Measurements from ENCODE around the gene GCHFR. TPM values are rescaled to one million over a fixed set of nuclear protein-coding genes. Genes with fewer than 3 reads are reported as not detected.
A peak's percentile ranks its signal among the peaks of the same experiment; 100 is the strongest.

The GCHFR gene
- total RNA-seq: 57.0 TPM
- 33.7 TPM for polyA plus RNA-seq
- long read RNA-seq, donor 1, partial matches to known transcripts: 0 of 1 reads
- long read RNA-seq, donor 1, other reads (novel, unspliced or antisense): 0 of 1 reads
- long read RNA-seq, donor 2: 0 reads
- long read RNA-seq, donor 3, transcript GCHFR-201 (3 exons, 777 nt): major isoform, 73 of 77 reads
- long read RNA-seq, donor 3, partial matches to known transcripts: 0 of 77 reads
- long read RNA-seq, donor 3, other reads (novel, unspliced or antisense): 0 of 77 reads
- long read RNA-seq, donor 4, transcript GCHFR-201 (3 exons, 777 nt): major isoform, 25 of 33 reads
- long read RNA-seq, donor 4, partial matches to known transcripts: 6 of 33 reads
- long read RNA-seq, donor 4, other reads (novel, unspliced or antisense): 0 of 33 reads
- long read RNA-seq, donor 5, transcript GCHFR-202 (2 exons, 785 nt): minor isoform, 5 of 95 reads
- long read RNA-seq, donor 5, transcript GCHFR-201 (3 exons, 777 nt): major isoform, 76 of 95 reads
- long read RNA-seq, donor 5, partial matches to known transcripts: 12 of 95 reads
- long read RNA-seq, donor 5, other reads (novel, unspliced or antisense): 0 of 95 reads
- long read RNA-seq, donor 6, transcript GCHFR-201 (3 exons, 777 nt): major isoform, 32 of 32 reads
- long read RNA-seq, donor 6, partial matches to known transcripts: 0 of 32 reads
- long read RNA-seq, donor 6, other reads (novel, unspliced or antisense): 0 of 32 reads
- long read RNA-seq, donor 7, transcript GCHFR-201 (3 exons, 777 nt): major isoform, 30 of 30 reads
- long read RNA-seq, donor 7, partial matches to known transcripts: 0 of 30 reads
- long read RNA-seq, donor 7, other reads (novel, unspliced or antisense): 0 of 30 reads
- long read RNA-seq, donor 8, transcript GCHFR-201 (3 exons, 777 nt): major isoform, 16 of 16 reads
- long read RNA-seq, donor 8, partial matches to known transcripts: 0 of 16 reads
- long read RNA-seq, donor 8, other reads (novel, unspliced or antisense): 0 of 16 reads
- long read RNA-seq, donor 9, transcript GCHFR-201 (3 exons, 777 nt): major isoform, 24 of 27 reads
- long read RNA-seq, donor 9, partial matches to known transcripts: 0 of 27 reads
- long read RNA-seq, donor 9, other reads (novel, unspliced or antisense): 0 of 27 reads
- long read RNA-seq, donor 10, transcript GCHFR-201 (3 exons, 777 nt): major isoform, 34 of 35 reads
- long read RNA-seq, donor 10, partial matches to known transcripts: 0 of 35 reads
- long read RNA-seq, donor 10, other reads (novel, unspliced or antisense): 0 of 35 reads

- Histone ChIP-seq H3K9me3 (ENCODE audit: control insufficient read depth in 2 of 2, insufficient read depth in 1 of 2, low read length in 1 of 2) (no peaks in the 10 kb centered on the region), H3K27ac (ENCODE audit: low read depth in 1 of 2, low read length in 1 of 2) (peak within 1 kb of the TSS; percentile 81 to 88), H3K27me3 (ENCODE audit: control insufficient read depth in 2 of 2, insufficient read depth in 1 of 2, low read length in 1 of 2) (no peaks in the 10 kb centered on the region), H3K36me3 (ENCODE audit: control insufficient read depth in 2 of 2, insufficient read depth in 2 of 2, low read length in 1 of 2) (peaks cover 16 to 19% of the 10 kb centered on the region in 2 donors), H3K4me1 (ENCODE audit: control insufficient read depth in 2 of 2, insufficient read depth in 2 of 2, low read length in 2 of 2) (peaks cover 27 to 55% of the 10 kb centered on the region in 2 donors), H3K4me3 (ENCODE audit: low read length in 2 of 2) (peak within 1 kb of the TSS; percentile 65 to 70)
- peak in 4 of 9 donors; percentile 34 to 74 (median 54) for DNase-seq (ENCODE audit: low read depth in 6 of 9, low spot score in 9 of 9)
- WGBS: 3% methylated on average over 75 of the region's 75 CpGs
These were observed at the start of gene GCHFR for GRCh38 chr15:40763801-40764628. TSS of gene GCHFR (plus strand) at chr15:40764068. CDS start at chr15:40764181, 113 bp downstream.

DNA sequence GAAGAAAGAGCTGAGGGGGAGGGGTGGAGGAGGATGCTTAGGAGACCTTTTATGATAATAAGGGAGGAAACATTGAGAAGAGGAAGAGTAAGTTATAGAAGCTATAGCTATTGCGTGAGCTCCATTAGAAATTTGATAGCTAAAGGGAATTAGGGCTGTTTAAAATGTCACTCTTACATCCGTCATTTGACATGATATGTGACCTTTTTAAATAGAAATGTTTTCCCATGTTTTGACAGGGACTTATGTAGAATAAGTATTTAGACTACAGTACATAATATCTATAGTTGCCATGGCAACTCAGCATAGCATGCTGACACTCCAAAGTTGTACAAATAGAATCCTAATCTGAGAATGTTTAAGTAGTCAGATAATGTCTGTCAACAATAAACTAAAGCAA lies 49.7 kb upstream of the GCHFR start:
- Histone ChIP-seq H3K36me3 (ENCODE audit: control insufficient read depth in 2 of 2, insufficient read depth in 2 of 2, low read length in 1 of 2) (peaks cover 10 to 47% of the 10 kb centered on the region in 2 donors), H3K4me3 (ENCODE audit: low read length in 2 of 2) (no peak overlapping the region), H3K4me1 (ENCODE audit: control insufficient read depth in 2 of 2, insufficient read depth in 2 of 2, low read length in 2 of 2) (no peaks in the 10 kb centered on the region), H3K27me3 (ENCODE audit: control insufficient read depth in 2 of 2, insufficient read depth in 1 of 2, low read length in 1 of 2) (no peaks in the 10 kb centered on the region), H3K27ac (ENCODE audit: low read depth in 1 of 2, low read length in 1 of 2) (no peak overlapping the region), H3K9me3 (ENCODE audit: control insufficient read depth in 2 of 2, insufficient read depth in 1 of 2, low read length in 1 of 2) (no peaks in the 10 kb centered on the region)
- WGBS: 71% methylated on average over 2 of the region's 2 CpGs
- DNase-seq (ENCODE audit: low read depth in 6 of 9, low spot score in 9 of 9): no peak

GRCh38 chr15:40716165-40716564 lies 47.7 kb upstream of the GCHFR start:
- peaks cover 10 to 46% of the 10 kb centered on the region in 2 donors for H3K36me3 ChIP-seq (ENCODE audit: control insufficient read depth in 2 of 2, insufficient read depth in 2 of 2, low read length in 1 of 2)
- H3K27me3 ChIP-seq (ENCODE audit: control insufficient read depth in 2 of 2, insufficient read depth in 1 of 2, low read length in 1 of 2): no peaks in the 10 kb centered on the region
- H3K27ac ChIP-seq (ENCODE audit: low read depth in 1 of 2, low read length in 1 of 2): no peak overlapping the region
- no peak for DNase-seq (ENCODE audit: low read depth in 6 of 9, low spot score in 9 of 9)
- no peaks in the 10 kb centered on the region for H3K9me3 ChIP-seq (ENCODE audit: control insufficient read depth in 2 of 2, insufficient read depth in 1 of 2, low read length in 1 of 2)
- 97% methylated on average over 6 of the region's 6 CpGs for WGBS
- H3K4me1 ChIP-seq (ENCODE audit: control insufficient read depth in 2 of 2, insufficient read depth in 2 of 2, low read length in 2 of 2): no peaks in the 10 kb centered on the region
- no peak overlapping the region for H3K4me3 ChIP-seq (ENCODE audit: low read length in 2 of 2)

GRCh38 chr15:40721701-40722100 lies 42.2 kb upstream of the GCHFR start:
- peaks cover 6 to 39% of the 10 kb centered on the region in 2 donors for H3K36me3 ChIP-seq (ENCODE audit: control insufficient read depth in 2 of 2, insufficient read depth in 2 of 2, low read length in 1 of 2)
- 94% methylated on average over 1 of the region's 1 CpG for WGBS
- no peaks in the 10 kb centered on the region for H3K4me1 ChIP-seq (ENCODE audit: control insufficient read depth in 2 of 2, insufficient read depth in 2 of 2, low read length in 2 of 2)
- DNase-seq (ENCODE audit: low read depth in 6 of 9, low spot score in 9 of 9): no peak
- H3K4me3 ChIP-seq (ENCODE audit: low read length in 2 of 2): no peak overlapping the region
- H3K9me3 ChIP-seq (ENCODE audit: control insufficient read depth in 2 of 2, insufficient read depth in 1 of 2, low read length in 1 of 2): no peaks in the 10 kb centered on the region
- no peak overlapping the region for H3K27ac ChIP-seq (ENCODE audit: low read depth in 1 of 2, low read length in 1 of 2)
- H3K27me3 ChIP-seq (ENCODE audit: control insufficient read depth in 2 of 2, insufficient read depth in 1 of 2, low read length in 1 of 2): no peaks in the 10 kb centered on the region

- H3K27me3 ChIP-seq (ENCODE audit: control insufficient read depth in 2 of 2, insufficient read depth in 1 of 2, low read length in 1 of 2): no peaks in the 10 kb centered on the region
- no peak overlapping the region for H3K27ac ChIP-seq (ENCODE audit: low read depth in 1 of 2, low read length in 1 of 2)
- DNase-seq (ENCODE audit: low read depth in 6 of 9, low spot score in 9 of 9): no peak
These were observed 41.5 kb upstream of the GCHFR start for GRCh38 chr15:40722354-40722753.

GRCh38 chr15:40722934-40723333 lies 40.9 kb upstream of the GCHFR start:
- H3K27me3 ChIP-seq (ENCODE audit: control insufficient read depth in 2 of 2, insufficient read depth in 1 of 2, low read length in 1 of 2): no peaks in the 10 kb centered on the region
- no peaks in the 10 kb centered on the region for H3K9me3 ChIP-seq (ENCODE audit: control insufficient read depth in 2 of 2, insufficient read depth in 1 of 2, low read length in 1 of 2)
- no peak for DNase-seq (ENCODE audit: low read depth in 6 of 9, low spot score in 9 of 9)
- no peaks in the 10 kb centered on the region for H3K4me1 ChIP-seq (ENCODE audit: control insufficient read depth in 2 of 2, insufficient read depth in 2 of 2, low read length in 2 of 2)
- no peak overlapping the region for H3K4me3 ChIP-seq (ENCODE audit: low read length in 2 of 2)
- H3K27ac ChIP-seq (ENCODE audit: low read depth in 1 of 2, low read length in 1 of 2): no peak overlapping the region
- 95% methylated on average over 2 of the region's 2 CpGs for WGBS
- peaks cover 5 to 37% of the 10 kb centered on the region in 2 donors for H3K36me3 ChIP-seq (ENCODE audit: control insufficient read depth in 2 of 2, insufficient read depth in 2 of 2, low read length in 1 of 2)

More at GRCh38 chr15:40722354-40722753, 41.5 kb upstream of the GCHFR start:
- WGBS: 98% methylated on average over 4 of the region's 4 CpGs
- no peaks in the 10 kb centered on the region for H3K4me1 ChIP-seq (ENCODE audit: control insufficient read depth in 2 of 2, insufficient read depth in 2 of 2, low read length in 2 of 2)
- peaks cover 6 to 37% of the 10 kb centered on the region in 2 donors for H3K36me3 ChIP-seq (ENCODE audit: control insufficient read depth in 2 of 2, insufficient read depth in 2 of 2, low read length in 1 of 2)
- no peaks in the 10 kb centered on the region for H3K9me3 ChIP-seq (ENCODE audit: control insufficient read depth in 2 of 2, insufficient read depth in 1 of 2, low read length in 1 of 2)
- no peak overlapping the region for H3K4me3 ChIP-seq (ENCODE audit: low read length in 2 of 2)

DNA sequence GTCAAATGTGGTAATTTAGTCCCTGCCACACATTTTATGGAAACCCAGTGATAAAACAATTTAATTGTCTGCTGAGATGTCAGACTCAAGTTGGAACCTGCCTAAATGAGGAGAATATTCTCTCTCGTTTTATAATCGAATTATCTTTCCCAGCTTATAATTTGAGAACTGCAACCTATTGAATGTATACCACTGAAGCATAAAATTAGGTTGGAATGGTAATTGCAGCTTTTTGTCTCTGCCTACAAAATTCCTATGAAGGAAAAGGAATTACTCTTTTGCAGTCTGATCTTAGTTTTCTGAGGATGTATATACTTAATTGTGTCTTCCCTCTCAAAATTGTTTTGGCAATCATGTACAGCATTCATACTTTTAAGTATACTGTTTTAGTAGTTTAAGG lies 39.9 kb upstream of the GCHFR start:
- Histone ChIP-seq H3K9me3 (ENCODE audit: control insufficient read depth in 2 of 2, insufficient read depth in 1 of 2, low read length in 1 of 2) (no peaks in the 10 kb centered on the region), H3K36me3 (ENCODE audit: control insufficient read depth in 2 of 2, insufficient read depth in 2 of 2, low read length in 1 of 2) (peaks cover under 1 to 40% of the 10 kb centered on the region in 2 donors), H3K27me3 (ENCODE audit: control insufficient read depth in 2 of 2, insufficient read depth in 1 of 2, low read length in 1 of 2) (no peaks in the 10 kb centered on the region), H3K27ac (ENCODE audit: low read depth in 1 of 2, low read length in 1 of 2) (no peak overlapping the region), H3K4me1 (ENCODE audit: control insufficient read depth in 2 of 2, insufficient read depth in 2 of 2, low read length in 2 of 2) (no peaks in the 10 kb centered on the region), H3K4me3 (ENCODE audit: low read length in 2 of 2) (no peak overlapping the region)
- 96% methylated on average over 2 of the region's 2 CpGs for WGBS
- no peak for DNase-seq (ENCODE audit: low read depth in 6 of 9, low spot score in 9 of 9)

DNA sequence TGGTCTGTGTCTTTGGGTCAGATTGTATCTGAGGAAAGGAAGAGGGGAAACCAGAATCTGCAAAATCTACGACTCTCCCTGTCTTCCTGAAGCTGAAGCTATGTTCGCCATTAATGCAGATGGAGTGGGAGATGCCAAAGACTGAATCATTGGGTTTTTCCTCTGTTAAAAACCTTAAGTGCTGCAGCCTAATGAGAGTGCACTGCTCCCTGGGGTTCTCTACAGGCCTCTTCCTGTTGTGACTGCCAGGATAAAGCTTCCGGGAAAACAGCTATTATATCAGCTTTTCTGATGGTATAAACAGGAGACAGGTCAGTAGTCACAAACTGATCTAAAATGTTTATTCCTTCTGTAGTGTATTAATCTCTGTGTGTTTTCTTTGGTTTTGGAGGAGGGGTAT lies 32.8 kb upstream of the GCHFR start:
- no peaks in the 10 kb centered on the region for H3K27me3 ChIP-seq (ENCODE audit: control insufficient read depth in 2 of 2, insufficient read depth in 1 of 2, low read length in 1 of 2)
- no peaks in the 10 kb centered on the region for H3K9me3 ChIP-seq (ENCODE audit: control insufficient read depth in 2 of 2, insufficient read depth in 1 of 2, low read length in 1 of 2)
- H3K4me3 ChIP-seq (ENCODE audit: low read length in 2 of 2): no peak overlapping the region
- H3K4me1 ChIP-seq (ENCODE audit: control insufficient read depth in 2 of 2, insufficient read depth in 2 of 2, low read length in 2 of 2): no peaks in the 10 kb centered on the region
- H3K27ac ChIP-seq (ENCODE audit: low read depth in 1 of 2, low read length in 1 of 2): no peak overlapping the region
- WGBS: 96% methylated on average over 3 of the region's 3 CpGs
- H3K36me3 ChIP-seq (ENCODE audit: control insufficient read depth in 2 of 2, insufficient read depth in 2 of 2, low read length in 1 of 2): peaks cover 28 to 61% of the 10 kb centered on the region in 2 donors
- DNase-seq (ENCODE audit: low read depth in 6 of 9, low spot score in 9 of 9): no peak
